GM19035 (cell line): ENCODE data around the gene PRKCZ.
"Not testable (repeated sequence)": the region's sequence is repeated elsewhere in the genome, so short reads cannot be mapped to it uniquely, and the experiment has no call there.

Experiments
- ATAC-seq: cut with Tn5 transposase; IDR thresholded peaks from one replicate; pipeline ENCODE4 v1.9.1; 2021; ENCODE audit not compliant: unreplicated experiment

PRKCZ gene

DNA sequence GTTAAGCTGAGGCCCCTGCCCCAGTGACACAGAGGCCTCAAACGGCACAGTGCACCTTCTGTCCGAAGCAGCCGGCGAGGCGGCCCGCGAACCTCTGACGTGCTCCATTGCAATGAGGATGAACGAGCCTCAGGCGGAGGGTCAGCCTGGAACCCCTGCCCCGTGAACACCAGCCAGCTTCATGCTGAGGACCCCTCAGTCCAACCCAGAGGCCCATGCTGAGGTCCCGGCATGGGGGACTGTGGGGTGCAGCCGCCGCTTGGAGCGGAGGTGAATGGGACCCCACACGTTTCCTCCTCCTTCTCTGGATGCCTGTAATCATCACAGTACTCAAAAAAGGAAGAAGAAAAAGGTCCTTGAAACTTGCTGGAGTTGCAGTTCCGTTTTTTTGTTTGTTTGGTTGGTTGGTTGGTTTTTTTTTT is 62.1 kb downstream of the PRKCZ start:
- ATAC-seq = no peak

DNA sequence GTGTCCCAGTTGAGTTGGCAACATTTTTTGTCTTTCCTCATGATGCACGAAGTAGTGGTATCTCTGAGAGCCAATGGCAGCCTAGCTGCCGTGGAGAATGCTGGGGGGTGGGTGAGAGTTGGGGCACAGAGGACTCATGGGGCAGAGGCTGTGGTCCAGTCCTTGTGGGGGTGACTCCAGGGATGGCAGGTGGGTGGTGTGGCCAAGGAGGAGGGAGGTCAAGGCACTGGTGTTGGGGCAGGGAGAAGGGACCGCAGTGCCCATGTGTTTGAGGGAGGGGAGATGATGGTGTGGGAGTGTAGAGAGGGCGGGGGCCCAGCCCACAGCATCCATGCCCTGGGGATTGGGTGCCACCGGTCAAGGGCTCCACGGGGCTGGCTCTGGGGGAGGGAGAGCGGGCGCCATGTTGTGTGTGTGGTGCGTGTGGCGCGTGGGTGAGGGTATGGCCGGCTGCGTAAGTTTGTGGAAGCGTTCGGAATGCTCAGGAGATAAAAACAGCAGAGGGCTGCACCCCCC is 63.5 kb downstream of the PRKCZ start:
- no peak for ATAC-seq

DNA sequence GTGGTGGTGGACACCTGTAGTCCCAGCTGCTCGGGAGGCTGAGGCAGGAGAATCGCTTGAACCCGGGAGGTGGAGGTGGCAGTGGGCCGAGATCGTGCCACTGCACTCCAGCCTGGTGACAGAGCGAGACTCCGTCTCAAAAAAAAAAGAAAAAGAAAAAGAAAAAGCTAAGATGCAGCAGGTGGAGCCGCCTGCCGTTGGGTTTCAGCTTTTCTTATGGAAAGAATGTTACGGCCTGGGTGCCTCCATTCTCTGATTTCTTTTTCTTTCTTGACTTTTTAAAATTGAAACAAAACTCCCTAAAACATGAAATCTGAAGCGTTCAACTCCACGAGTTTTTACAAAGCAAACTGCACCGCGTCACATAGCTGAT is 64.4 kb downstream of the PRKCZ start:
- ATAC-seq = not testable (repeated sequence)

DNA sequence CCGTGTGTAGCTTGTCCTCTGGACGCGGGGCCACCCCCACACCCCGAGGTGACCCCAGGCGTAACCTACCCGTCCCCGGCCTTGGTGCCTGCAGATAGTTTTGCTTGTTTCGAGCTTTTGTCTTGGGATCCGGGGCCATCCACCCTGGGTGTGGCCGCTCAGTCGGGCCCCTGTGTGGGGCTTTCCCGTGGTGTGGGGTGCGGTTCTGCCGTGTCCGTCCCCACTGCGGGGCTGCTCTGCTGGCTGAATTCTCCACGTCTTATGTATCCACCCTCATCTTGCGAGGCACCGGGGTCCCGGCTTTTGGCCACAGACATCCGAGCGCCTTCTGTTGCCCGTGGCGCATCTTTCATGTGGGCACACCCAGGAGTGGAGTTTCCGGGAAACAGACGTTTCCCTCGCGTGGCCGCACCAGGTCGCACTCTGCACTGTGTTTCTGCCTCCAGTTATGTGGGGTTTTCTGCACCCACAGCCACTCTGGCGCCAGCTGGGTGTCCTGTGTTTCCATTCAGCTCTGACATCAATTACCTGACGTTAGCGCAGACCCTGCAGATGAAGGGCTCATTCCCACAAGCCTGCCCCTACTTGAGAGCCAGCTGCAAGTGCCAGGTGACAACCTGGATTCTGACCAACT is 64.9 kb downstream of the PRKCZ start:
- no peak for ATAC-seq

DNA sequence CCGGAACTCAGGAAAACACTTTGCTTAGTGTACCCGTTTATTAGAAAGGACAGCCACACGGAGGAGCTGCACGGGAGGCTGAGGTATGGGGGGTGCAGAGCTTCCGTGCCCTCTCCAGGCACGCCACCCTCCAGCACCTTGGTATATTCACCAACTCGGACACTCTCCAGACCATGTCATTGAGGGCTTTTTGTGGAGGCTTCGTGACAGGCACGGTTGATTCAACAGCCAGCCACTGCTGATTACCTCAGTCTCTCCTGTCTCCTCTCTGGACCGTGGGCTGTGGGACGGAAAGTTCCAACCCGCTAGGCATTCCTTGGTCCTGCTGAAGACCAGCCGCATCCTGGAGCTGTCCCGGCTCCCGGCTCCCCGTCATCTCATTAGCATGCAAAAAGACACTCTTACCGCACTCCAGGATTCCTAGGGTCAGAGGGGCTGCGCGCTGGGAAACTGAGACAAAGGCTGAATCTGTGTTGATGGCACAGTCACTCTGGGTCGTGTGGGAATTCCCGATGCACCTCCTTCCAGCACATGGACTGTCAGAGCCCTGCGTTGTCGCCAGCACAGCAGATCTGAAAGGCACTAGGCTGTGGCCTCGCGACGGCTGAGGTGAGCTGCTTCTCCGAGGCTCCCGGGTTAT is 65.6 kb downstream of the PRKCZ start:
- ATAC-seq = no peak

DNA sequence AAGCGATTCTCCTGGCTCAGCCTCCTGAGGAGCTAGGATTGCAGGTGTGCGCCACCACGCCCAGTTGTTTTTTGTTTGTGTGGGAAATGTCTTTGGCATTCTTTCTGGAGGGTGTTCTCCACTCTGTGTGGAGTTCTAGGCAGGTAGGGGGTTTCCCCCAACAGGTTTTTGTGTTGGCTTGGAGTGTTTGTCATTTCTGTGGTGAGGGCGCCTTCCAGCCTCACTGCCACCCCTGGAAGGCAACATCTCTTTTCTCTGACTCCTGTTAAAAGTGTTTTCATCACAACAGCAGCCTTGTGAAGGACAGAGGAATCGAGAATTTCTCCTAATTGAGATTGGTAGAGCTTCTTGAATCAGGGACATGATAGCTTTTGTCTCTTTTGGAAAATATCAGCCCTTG is 69.7 kb downstream of the PRKCZ start:
- no peak for ATAC-seq

DNA sequence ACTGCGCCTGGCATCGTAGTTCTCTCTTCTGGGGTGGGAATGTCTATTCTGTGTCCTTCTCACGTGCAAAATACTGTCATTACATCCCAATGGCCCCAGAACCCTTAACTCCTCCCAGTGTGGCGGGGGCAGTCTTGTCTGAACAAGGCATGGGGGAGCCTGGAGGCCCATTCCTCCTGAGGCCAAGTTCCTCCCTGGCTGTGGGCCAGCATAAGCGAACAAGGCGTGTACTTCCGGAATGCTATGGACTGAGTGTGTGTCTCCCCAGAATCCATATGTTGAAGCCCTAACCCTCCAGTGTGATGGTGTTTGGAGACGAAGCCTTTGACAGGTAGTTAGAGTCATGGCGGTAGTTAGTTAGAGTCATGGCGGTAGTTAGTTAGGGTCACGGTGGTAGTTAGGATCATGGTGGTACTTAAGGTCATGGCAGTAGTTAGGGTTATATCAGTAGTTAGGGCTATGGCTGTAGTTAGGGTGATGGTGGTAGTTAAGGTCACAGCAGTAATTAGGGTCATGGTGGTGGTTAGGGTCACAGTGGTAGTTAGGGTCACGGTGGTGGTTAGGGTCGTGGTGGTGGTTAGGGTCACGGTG is 71.0 kb downstream of the PRKCZ start:
- ATAC-seq = no peak

DNA sequence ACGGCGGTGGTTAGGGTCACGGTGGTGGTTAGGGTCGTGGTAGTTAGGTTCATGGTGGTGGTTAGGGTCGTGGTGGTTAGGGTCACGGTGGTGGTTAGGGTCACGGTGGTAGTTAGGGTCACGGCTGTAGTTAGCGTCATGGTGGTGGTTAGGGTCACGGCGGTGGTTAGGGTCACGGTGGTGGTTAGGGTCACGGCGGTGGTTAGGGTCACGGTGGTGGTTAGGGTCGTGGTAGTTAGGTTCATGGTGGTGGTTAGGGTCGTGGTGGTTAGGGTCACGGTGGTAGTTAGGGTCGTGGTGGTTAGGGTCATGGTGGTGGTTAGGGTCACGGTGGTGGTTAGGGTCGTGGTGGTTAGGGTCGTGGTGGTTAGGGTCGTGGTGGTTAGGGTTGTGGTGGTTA is 71.6 kb downstream of the PRKCZ start:
- ATAC-seq = not testable (repeated sequence)

DNA sequence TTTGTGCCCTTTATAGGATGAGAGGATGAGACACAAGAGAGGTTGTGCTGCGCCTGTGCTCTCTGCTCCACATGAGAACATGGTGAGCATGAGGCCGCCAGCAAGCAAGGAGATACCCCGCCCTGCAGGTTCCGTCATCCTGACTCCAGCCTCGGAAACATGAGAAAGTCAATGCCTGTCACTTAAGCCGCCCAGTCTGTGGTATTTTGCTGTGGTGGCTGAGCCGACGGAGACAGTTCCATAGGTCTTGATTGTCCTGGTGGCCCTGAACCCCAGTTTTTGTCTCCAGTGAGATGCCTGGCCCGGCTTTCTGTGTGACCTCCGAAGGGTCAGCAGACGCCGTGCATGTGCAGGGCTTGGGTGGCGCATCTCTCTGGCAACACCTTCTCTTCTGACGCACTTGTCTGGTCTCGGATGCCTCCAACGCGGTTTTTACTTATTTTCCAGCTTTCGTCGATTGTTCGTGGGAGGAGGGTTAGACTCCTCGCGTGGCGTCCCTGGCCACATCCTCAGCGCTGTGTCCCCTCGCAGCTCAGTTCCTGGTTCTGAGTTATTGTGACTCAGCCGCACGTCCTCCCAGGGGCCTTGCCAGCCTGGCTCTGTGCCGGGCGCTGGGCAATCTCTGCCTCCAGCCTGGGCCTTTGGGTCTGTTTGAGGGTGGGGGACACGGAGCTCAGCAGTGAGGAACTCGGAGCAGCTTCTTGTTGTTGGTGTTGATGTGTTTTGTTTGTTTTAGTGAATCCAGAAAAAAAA is 74.4 kb downstream of the PRKCZ start:
- ATAC-seq = no peak

DNA sequence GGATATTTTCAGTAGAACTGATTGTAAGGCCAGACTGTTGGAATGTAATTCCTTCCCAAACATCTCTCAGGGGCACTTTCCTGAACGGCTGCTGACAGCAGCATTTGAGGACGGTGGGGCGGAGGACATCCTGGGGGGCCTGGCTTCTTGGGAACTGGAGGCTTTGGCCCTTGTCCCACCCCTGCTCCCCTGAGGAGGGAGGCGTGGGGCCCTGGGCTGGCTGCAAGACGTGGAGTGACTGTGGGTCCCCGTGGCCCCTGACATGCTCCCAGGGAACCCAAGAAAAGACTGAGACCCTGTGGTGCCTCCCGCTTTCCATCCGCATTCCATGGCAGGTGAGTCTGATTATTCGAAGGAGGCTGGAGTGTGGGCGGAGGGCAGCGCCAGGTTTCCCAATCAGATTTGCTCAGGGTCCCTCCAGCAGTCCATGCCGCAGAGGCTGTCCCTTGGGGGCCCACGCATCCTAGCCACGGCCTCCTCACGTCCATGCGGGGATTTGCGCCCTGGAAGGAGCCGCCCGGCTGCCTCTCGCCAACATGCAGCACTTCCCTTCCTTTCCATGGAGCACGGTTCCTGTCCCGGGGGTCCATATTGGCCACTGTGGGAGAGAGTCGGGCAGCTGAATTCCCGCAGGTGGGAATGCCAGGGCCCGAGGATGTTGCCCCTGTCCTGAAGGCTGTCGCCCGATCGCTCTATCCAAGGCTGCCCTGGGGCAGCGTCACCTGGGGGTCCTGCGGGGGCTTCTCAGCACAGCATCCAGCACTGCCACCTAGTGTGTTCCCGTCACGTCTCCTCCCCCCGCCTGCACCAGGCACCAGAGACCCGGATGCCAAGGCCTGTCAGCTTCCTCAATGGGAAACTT is 75.4 kb downstream of the PRKCZ start:
- ATAC-seq = no peak

DNA sequence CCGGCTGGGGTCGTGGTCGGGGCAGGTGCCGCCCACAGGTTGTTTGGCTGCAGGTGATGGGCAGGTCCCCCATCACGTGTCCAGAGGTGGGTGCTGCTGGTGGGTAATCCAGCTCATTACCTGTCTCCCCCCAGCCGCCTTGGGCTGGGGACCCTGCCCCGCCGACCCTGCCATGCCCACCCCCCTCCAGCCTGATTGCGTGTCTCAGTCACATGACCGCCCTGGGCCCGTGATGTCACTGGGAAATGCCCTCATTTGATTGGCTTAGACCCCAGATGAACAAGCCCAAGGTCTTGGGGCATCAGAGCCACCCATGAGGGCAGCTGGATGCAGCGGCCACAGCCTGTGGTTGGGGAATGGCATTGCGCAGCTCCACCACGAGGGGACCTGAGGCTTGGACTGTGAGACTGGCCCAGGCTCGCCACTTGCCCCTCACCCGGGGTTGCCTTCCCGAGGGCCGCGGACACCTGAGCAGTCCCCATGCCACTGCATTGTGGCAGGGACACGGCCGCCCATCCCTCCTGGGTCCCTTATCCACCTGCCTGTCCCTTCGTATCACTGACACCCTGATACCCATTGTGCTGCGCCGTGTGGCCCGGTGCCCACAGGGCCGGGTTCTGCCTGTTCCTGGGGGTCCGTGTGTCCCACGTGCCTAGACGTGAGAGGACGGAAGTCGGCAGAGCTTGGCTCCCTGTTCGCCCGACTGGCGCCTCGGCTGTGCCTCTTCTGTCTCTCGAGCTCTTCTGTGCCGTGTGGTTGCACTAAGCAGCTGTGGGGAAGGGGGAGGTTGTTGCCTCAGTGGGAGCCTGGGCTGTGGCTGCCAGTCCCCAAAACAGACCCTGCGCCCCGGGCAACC is 76.3 kb downstream of the PRKCZ start:
- no peak for ATAC-seq

DNA sequence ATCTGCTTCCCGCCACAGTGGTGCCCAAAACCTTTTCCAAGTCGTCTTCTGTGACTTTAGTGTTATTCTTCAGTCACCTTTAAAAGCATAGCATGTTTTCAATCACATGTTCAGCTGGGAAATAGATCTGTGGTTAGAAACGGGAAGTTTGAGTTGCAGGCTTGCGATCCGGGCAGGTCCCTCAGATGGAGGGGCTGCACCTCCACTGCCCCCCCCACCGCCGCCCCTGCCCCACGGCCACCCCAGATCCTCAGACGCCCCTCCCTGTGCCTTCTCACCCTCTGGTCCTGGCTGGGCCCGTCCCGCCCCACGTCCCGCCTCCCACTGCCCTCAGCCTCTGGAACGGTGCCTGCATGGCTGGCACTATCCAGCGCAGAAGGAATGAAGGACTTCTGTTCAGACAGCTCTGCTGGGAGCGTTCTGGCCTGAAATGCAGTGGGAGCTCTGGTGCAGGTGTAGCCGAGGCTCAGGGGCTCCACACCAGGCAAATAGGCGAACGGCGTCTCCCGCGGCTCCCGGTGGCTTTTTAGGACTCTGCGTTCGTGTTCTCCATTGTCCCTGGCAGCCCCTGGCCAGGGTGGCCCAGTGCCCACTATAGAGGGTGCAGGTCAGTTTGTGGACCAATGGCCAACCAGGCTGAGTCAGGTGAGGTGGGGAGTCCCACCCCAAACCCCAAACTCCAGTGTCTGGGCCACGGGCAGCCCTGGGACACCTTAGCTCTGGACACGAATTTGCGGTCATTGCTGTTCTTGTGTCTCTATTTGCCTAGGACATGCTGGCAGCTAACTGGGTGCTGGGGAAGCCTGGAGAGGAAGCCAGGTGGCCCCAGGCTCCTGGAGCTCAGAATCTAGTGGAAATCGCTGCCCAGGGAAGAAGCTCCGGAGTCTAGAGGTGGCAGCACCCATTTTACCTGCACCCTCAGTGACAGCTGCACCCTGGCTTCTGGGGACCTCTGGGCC is 77.3 kb downstream of the PRKCZ start:
- no peak for ATAC-seq

DNA sequence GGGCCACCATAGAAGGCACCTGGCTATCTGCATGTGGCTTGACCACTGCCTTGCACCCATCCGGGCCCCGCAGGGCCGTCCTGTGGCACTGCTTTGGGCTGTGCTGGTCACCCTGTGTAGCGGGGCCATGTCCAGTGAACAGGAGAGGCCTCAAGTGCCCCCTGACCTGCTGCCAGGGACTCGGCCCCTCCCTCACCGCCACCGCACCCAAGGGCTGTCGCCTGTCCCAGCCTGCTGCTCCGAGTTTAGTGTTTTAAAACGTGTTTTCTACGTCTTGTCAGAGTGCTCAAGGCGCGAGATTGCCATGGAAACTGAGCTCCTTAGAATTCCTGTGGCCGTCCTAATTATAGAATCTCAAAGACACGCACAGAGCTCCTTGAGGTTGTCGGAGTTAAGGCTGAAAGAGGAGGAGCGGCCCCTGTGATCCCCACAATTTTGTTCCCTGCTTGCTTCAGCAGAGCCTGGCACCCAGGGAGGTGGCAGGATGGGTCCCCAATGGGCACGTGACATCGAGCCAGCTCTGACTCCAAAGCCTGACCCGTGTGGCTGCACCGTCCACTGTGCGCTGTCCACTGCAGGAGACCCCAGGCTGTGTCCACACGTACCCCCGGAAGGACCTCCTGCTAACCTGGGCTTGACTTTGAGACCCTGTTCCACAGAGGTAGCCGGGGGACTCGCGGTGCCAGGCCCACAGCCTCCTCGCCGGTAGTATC is 78.1 kb downstream of the PRKCZ start:
- no peak for ATAC-seq

DNA sequence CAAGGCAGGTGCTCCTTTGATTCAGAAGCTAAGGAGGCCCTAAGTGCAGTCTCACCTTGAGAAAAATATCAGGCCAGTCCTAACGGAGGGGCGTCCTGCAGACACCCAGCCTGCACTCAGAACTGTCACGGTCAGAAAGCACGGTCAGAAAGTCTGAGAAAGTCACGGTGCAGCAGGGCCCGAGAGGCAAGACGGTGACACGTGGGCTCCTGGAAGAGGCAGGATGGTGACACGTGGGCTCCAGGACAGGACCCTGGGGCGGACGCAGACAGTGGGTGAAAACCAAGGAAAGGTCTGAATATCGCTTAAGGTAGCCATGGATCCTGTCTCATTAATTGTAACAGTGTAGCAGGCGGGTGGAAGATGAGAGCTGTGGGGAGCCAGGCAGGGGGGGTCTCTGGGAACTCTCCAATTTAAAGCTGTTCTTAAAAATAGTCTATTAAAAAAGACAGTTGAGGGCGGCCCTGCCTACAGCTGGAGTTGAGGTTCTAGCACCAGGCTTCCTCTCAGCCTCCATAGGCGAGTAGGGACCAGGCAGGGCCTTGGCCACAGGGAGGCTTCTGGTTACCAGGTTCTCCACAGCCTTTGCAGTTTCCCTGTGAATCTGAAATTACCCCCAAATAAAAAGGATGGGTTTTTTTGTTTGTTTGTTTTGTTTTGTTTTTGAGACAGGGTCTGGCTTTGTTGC is 79.2 kb downstream of the PRKCZ start:
- no peak for ATAC-seq

DNA sequence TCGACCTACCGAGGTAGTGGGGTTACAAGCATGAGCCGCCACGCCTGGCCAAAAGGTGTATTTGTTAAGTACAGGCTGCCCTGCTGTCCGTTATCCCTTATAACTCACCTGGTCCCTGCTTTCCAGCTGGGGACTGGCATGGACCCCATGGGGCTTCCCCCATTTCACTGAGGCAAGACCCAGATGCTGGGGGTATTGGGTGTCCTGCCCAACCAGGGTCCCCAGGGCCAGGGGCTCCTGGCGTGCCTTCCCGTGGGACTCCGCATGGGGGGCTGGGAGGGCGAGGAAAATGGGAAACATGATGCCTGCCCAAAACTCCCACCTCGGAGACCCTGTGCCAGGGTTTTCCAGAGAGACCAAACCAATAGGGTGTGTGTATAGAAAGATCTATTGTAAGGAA is 79.9 kb downstream of the PRKCZ start:
- no peak for ATAC-seq

DNA sequence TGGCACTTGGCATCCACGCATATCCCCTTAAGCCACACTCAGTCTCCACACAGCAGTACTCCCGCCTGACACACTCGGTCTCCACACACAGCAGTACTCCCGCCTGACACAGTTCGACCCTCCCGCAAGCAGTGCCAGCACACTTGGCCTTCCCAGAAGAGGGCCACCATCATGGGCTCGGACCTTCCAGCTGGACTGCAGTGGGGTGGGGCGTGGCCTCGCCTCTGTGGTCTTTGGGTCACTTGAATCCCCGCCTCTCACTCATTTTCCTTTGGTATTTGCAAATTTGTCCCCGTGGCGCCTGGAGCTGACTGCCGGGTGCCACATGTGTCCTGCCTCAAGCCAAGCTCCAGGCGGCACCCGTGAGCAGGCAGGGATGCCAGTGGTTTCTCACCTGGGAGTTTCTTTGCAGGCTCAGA is 80.7 kb downstream of the PRKCZ start:
- ATAC-seq = no peak

DNA sequence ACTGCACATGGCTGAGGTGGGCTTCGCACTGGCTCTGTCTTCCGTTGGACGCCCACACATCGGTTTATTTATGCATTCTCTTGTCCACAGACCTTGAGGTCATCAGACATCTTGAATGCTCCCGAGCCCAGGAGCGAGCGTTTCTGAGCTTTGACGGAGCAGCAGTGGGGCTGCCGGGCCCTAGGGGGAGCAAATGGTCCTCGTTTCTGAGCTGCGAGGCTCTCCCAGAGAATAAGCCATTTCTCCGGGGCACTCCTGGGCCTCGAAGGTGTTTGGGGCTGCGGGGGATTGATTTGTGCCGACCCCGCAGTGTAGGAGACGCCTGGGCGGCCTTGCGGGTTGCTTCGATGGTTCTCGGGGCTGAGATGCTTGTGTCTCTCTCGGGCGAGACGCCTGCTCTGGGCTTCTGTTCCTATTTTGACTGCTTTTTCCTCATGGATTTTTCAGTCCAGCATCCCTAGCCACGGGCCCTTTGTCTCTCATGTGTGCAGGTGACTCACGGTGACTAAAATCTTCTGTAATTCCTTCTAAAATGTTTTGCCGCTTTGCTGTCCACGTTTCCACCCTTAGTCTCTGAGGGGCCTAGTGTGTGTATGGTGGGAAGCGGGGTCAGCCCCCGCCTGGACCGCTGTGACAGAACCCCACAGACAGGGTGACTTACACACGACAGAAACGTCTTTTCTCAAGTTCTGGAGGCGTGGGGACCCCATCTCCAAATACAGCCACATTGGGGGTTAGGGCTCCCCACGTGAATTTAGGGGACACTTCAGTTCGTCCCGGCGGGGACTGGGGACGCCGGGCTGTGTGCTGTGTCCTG is 82.2 kb downstream of the PRKCZ start:
- no peak for ATAC-seq
